ENCODE data around the gene PRPF4. TPM values are rescaled to one million over a fixed set of nuclear protein-coding genes. Genes with fewer than 3 reads are reported as not detected.

Gene PRPF4
- total and polyA plus RNA-seq, 2 donors (not counting 3 experiments of a cell fraction or from before 2014, with no cell fraction given), result 12.9 to 25.8 TPM

- H3K27ac ChIP-seq (ENCODE audit: insufficient read depth, low read depth, low read length), result peak within 1 kb of the TSS; percentile 20
- peak; percentile 93 for DNase-seq (ENCODE audit: low read depth, low spot score)
- peak within 1 kb of the TSS; percentile 99 for H3K4me2 ChIP-seq (ENCODE audit: insufficient read depth, low read length)
- intact Hi-C loops (cut with micrococcal nuclease) (loop anchor here (1.0 to 2.0 kb wide), 3 partner anchors 61 to 70 kb away; partner anchors contain the start of genes ALAD, C9orf43, CDC26 and POLE3), dilution Hi-C loops (cut with MboI; ENCODE audit: extremely low pct_ligation_motif_present, low sequenced_read_pairs) (no loop called here)
- peak within 1 kb of the TSS; percentile 86 to 90 (median 86) for H3K4me3 ChIP-seq (replicated peaks in 1 of 3; ENCODE audit: insufficient read depth in 1 of 3, low read depth in 1 of 3, low read length in 3 of 3)
- ChIA-PET CTCF (interaction anchor here (0.7 to 2.3 kb wide), 12 partner anchors 11 to 318 kb away, joined by 3 to 15 read pairs (median 5); partner anchors contain the start of genes ALAD, CDC26, FKBP15 and PRPF4), POLR2A (interaction anchor here (0.6 to 1.6 kb wide), 4 partner anchors 8 to 71 kb away, joined by 3 to 9 read pairs (median 4); partner anchors contain the start of genes C9orf43, CDC26, POLE3 and PRPF4)
- H4K20me1 ChIP-seq (replicated peaks; ENCODE audit: control insufficient read depth, extremely low read depth, insufficient read depth, low read length), result no peaks in the 10 kb centered on the region
- peaks cover 8% of the 10 kb centered on the region for H3K4me1 ChIP-seq (ENCODE audit: control insufficient read depth, extremely low read depth, insufficient read depth, low read length)
- H3K9me3 ChIP-seq (replicated peaks; ENCODE audit: control insufficient read depth, insufficient read depth, low read length), result no peaks in the 10 kb centered on the region
- peak; percentile 94 for FAIRE-seq
- peaks cover 0 to 5% of the 10 kb centered on the region in 2 experiments for H3K27me3 ChIP-seq (ENCODE audit: control insufficient read depth in 2 of 2, insufficient read depth in 2 of 2, low read length in 2 of 2)
- TF ChIP-seq POLR2AphosphoS5 (IDR thresholded peaks at IDR 0.05; ENCODE audit: insufficient read depth, low read depth, low read length), result peak; percentile 66
- TF ChIP-seq MYC (IDR thresholded peaks at IDR 0.05; ENCODE audit: low read depth, low read length), result peak; percentile 61
- peak; percentile 58 for TF ChIP-seq POLR2A (IDR thresholded peaks at IDR 0.05; ENCODE audit: low read depth, low read length)
- TF ChIP-seq, protein P1, sequence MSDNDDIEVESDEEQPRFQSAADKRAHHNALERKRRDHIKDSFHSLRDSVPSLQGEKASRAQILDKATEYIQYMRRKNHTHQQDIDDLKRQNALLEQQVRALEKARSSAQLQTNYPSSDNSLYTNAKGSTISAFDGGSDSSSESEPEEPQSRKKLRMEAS (IDR thresholded peaks at IDR 0.05; ENCODE audit: insufficient read depth, insufficient read length), result no peak
- no peak for TF ChIP-seq GATA2 (IDR thresholded peaks at IDR 0.05; ENCODE audit: insufficient read depth, insufficient read length, low read depth, low read length)
- TF ChIP-seq EZH2 (IDR thresholded peaks at IDR 0.05; ENCODE audit: borderline replicate concordance, low read depth, low read length, severe bottlenecking), result no peak
- TF ChIP-seq, protein P2, sequence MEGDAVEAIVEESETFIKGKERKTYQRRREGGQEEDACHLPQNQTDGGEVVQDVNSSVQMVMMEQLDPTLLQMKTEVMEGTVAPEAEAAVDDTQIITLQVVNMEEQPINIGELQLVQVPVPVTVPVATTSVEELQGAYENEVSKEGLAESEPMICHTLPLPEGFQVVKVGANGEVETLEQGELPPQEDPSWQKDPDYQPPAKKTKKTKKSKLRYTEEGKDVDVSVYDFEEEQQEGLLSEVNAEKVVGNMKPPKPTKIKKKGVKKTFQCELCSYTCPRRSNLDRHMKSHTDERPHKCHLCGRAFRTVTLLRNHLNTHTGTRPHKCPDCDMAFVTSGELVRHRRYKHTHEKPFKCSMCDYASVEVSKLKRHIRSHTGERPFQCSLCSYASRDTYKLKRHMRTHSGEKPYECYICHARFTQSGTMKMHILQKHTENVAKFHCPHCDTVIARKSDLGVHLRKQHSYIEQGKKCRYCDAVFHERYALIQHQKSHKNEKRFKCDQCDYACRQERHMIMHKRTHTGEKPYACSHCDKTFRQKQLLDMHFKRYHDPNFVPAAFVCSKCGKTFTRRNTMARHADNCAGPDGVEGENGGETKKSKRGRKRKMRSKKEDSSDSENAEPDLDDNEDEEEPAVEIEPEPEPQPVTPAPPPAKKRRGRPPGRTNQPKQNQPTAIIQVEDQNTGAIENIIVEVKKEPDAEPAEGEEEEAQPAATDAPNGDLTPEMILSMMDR (IDR thresholded peaks at IDR 0.05; ENCODE audit: extremely low read depth in 1 of 2, insufficient read depth in 1 of 2, low read depth in 1 of 2, low read length in 2 of 2), result no peak
- TF ChIP-seq JUN (IDR thresholded peaks at IDR 0.05; ENCODE audit: borderline replicate concordance, insufficient read depth, insufficient read length, low read depth), result no peak
- TF ChIP-seq FOS (IDR thresholded peaks at IDR 0.05; ENCODE audit: borderline replicate concordance, insufficient read depth, low read length), result no peak
- H3K36me3 ChIP-seq (ENCODE audit: control insufficient read depth in 2 of 2, extremely low read depth in 1 of 2, insufficient read depth in 2 of 2, low read length in 2 of 2), result no peaks in the 10 kb centered on the region
- peak within 1 kb of the TSS; percentile 99 for H2AFZ ChIP-seq (ENCODE audit: low read depth, low read length)
- no peaks in the 10 kb centered on the region for H3K9me1 ChIP-seq (replicated peaks; ENCODE audit: control insufficient read depth, extremely low read depth, insufficient read depth, low read length)
- H3K9ac ChIP-seq (replicated peaks; ENCODE audit: extremely low read depth, insufficient read depth, low read length), result peak within 1 kb of the TSS; percentile 75
- H3K79me2 ChIP-seq (ENCODE audit: control insufficient read depth, insufficient read depth, low read length), result no peaks in the 10 kb centered on the region
- TSS peak; percentile 19 for BruUV-seq (replicated peaks)
Measured at GRCh38 chr9:113340011-113340699, 64.7 kb downstream of the PRPF4 start, which contains the start of gene WDR31. Gene WDR31 (minus strand): TSS chr9:113340275. CDS start chr9:113332022, 8,253 bp downstream.

All from endothelial cell of umbilical vein (primary cell).